ENCODE data around the gene PFKM. TPM values are rescaled to one million over a fixed set of nuclear protein-coding genes. Genes with fewer than 3 reads are reported as not detected.

PFKM gene
- total and polyA plus RNA-seq, 9 of the 15 experiments (the other 6 are each of a cell fraction or from before 2014, with no cell fraction given), result 16.5 to 39.9 (median 31.7) TPM

GRCh38 chr12:48105867-48106680, 13.1 kb upstream of the PFKM start, which contains the start of gene SENP1 (continued):
- no peak for TF ChIP-seq PRDM10 (IDR thresholded peaks at IDR 0.05; ENCODE audit: partially characterized antibody)
- TF ChIP-seq ESRRB (CRISPR knock-in tag; IDR thresholded peaks at IDR 0.05; ENCODE audit: borderline replicate concordance), result no peak
- TF ChIP-seq GATAD2A (IDR thresholded peaks at IDR 0.05), result no peak
- TF ChIP-seq XRCC5 (IDR thresholded peaks at IDR 0.05; ENCODE audit: low read depth, low read length), result 0 out of 2 replicates have a peak, but pooled peaks have one; percentile 66
- TF ChIP-seq ZKSCAN1 (IDR thresholded peaks at IDR 0.05; ENCODE audit: low read depth, low read length), result no peak; the same call in 1 of the 2 replicates
- TF ChIP-seq ZNF695 (CRISPR knock-in tag; IDR thresholded peaks at IDR 0.05), result no peak
- TF ChIP-seq ZNF274 (IDR thresholded peaks at IDR 0.05; ENCODE audit: borderline replicate concordance, low read depth, low read length), result no peak
- TF ChIP-seq PHF8 (IDR thresholded peaks at IDR 0.05; ENCODE audit: borderline replicate concordance, low read length), result peak; percentile 80
- TF ChIP-seq SMARCE1 (IDR thresholded peaks at IDR 0.05), result no peak
- TF ChIP-seq LCOR (CRISPR knock-in tag; IDR thresholded peaks at IDR 0.05), result peak; percentile 57; the same call in 1 of the 2 replicates
- 0 out of 2 replicates have a peak, but pooled peaks have one; percentile 66 for TF ChIP-seq RREB1 (CRISPR knock-in tag; IDR thresholded peaks at IDR 0.05)
- no peak for TF ChIP-seq ZBTB43 (CRISPR knock-in tag; IDR thresholded peaks at IDR 0.05)
- peak in 1 of 2 experiments; percentile 98; a peak in 2 of 4 replicates for TF ChIP-seq TRIM24 (IDR thresholded peaks at IDR 0.05)
- peak; percentile 95 for TF ChIP-seq TFAP4 (CRISPR knock-in tag; IDR thresholded peaks at IDR 0.05; ENCODE audit: borderline replicate concordance)
- TF ChIP-seq RBM39 (optimal IDR thresholded peaks at IDR 0.05; ENCODE audit: low read depth, low read length), result peak; percentile 66
- TF ChIP-seq ADNP (tag; IDR thresholded peaks at IDR 0.05), result no peak
